Karpas-422 (cell line): ENCODE measurements around the gene THAP4. TPM values are rescaled to one million over a fixed set of nuclear protein-coding genes. Genes with fewer than 3 reads are reported as not detected.
"Not testable (repeated sequence)": the region's sequence is repeated elsewhere in the genome, so short reads cannot be mapped to it uniquely, and the experiment has no call there.

Source experiments
- DNase-seq: peaks from one replicate; pipeline ENCODE4 v3.0.0-alpha.2; 2015
- H2AFZ ChIP-seq: fragments of 200-600 bp; sonication (generic); 2 replicates; pipeline ENCODE4 v1.6.1; 2014; ENCODE audit warnings: antibody characterized with exemption, low read length, mixed read lengths
- H3K27ac ChIP-seq: fragments of 200-600 bp; sonication (generic); 2 replicates; pipeline ENCODE4 v1.5.1; 2014; ENCODE audit warnings: mild to moderate bottlenecking, low read length, moderate library complexity
- H3K27me3 ChIP-seq: fragments of 200-600 bp; sonication (generic); 2 replicates; pipeline ENCODE4 v1.6.1; 2014; ENCODE audit warnings: low read length, mixed read lengths
- H3K36me3 ChIP-seq: fragments of 200-600 bp; sonication (generic); 2 replicates; pipeline ENCODE4 v1.6.1; 2014; ENCODE audit warnings: low read length, mixed read lengths; ENCODE audit not compliant: insufficient read depth
- H3K4me1 ChIP-seq: fragments of 200-600 bp; sonication (generic); 2 replicates; pipeline ENCODE4 v1.6.1; 2014; ENCODE audit warnings: mild to moderate bottlenecking, low read length, mixed read lengths
- H3K4me2 ChIP-seq: fragments of 200-600 bp; sonication (generic); 2 replicates; pipeline ENCODE4 v1.6.1; 2014; ENCODE audit warnings: low read length, low read depth, mild to moderate bottlenecking; ENCODE audit not compliant: poor library complexity, severe bottlenecking
- H3K4me3 ChIP-seq: fragments of 200-600 bp; sonication (generic); 2 replicates; pipeline ENCODE4 v1.5.1; 2014; ENCODE audit warnings: mild to moderate bottlenecking, antibody characterized with exemption, low read length, mixed read lengths
- H3K79me2 ChIP-seq: fragments of 200-600 bp; sonication (generic); 2 replicates; pipeline ENCODE4 v1.6.1; 2014; ENCODE audit warnings: mild to moderate bottlenecking, low read length, mixed read lengths
- H3K9ac ChIP-seq: fragments of 200-600 bp; sonication (generic); 2 replicates; pipeline ENCODE4 v1.6.0; 2014; ENCODE audit warnings: low read length
- H3K9me2 ChIP-seq: fragments of 200-600 bp; sonication (generic), shearing (Covaris generic); replicated peaks from 2 replicates; pipeline ENCODE4 v1.6.0; 2014; ENCODE audit warnings: mild to moderate bottlenecking, low read length, moderate library complexity; ENCODE audit not compliant: insufficient read depth
- H3K9me3 ChIP-seq: fragments of 300-700, 200-600 bp; sonication (generic); 2 replicates; pipeline ENCODE4 v1.6.1; 2014; ENCODE audit warnings: low read length, mixed read lengths
- H4K20me1 ChIP-seq: fragments of 200-600 bp; sonication (generic); 2 replicates; pipeline ENCODE4 v1.6.1; 2014; ENCODE audit warnings: mild to moderate bottlenecking, antibody characterized with exemption, low read length, low read depth; ENCODE audit not compliant: insufficient read depth
- total RNA-seq: library from RNA; depleted of rRNA; stranded (reverse); fragments of >200 nt; shearing (Covaris generic); gene quantifications from 2 replicates; pipeline ENCODE4 v1.2.3, GENCODE V29; 2014; ENCODE audit warnings: low replicate concordance

THAP4 gene
- total RNA-seq, 1 experiment from 2014 or later: 45.4 TPM

DNA sequence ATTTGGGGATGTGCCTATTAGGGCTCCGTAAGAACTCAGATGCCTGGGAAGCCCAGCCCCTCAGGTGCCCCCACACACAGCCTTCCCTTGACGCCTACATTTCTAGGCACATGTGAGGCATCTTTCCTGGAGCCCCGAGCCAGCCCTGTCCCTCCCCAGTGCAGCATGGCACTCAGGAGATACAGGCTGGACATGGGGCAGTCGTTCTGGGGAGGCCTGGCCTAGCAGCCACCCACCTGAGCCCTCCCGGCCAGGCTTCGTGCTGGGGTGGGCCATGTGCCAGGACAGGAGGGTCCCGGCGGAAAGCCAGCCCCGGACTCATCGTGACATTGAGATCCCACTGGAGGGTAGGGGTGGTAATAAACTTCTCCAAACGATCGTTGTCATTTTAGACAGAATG is 63.2 kb downstream of the THAP4 start:
- no peaks in the 10 kb centered on the region for H3K27me3 ChIP-seq
- no peak overlapping the region for H3K27ac ChIP-seq
- no peak overlapping the region for H3K9ac ChIP-seq
- H3K4me2 ChIP-seq: no peak overlapping the region
- H2AFZ ChIP-seq: no peak overlapping the region
- H3K36me3 ChIP-seq: no peaks in the 10 kb centered on the region; the same call in 1 of the 2 replicates
- no peaks in the 10 kb centered on the region for H3K9me2 ChIP-seq
- H4K20me1 ChIP-seq: no peaks in the 10 kb centered on the region
- DNase-seq: no peak
- no peaks in the 10 kb centered on the region for H3K9me3 ChIP-seq
- no peaks in the 10 kb centered on the region for H3K4me1 ChIP-seq
- no peak overlapping the region for H3K4me3 ChIP-seq
- no peaks in the 10 kb centered on the region for H3K79me2 ChIP-seq

GRCh38 chr2:241572915-241573651 is 63.9 kb downstream of the THAP4 start:
- not testable (repeated sequence) for H3K9me3 ChIP-seq, H3K36me3 ChIP-seq, H3K9me2 ChIP-seq, H3K4me1 ChIP-seq, H3K27me3 ChIP-seq, H4K20me1 ChIP-seq, H3K4me3 ChIP-seq, H3K9ac ChIP-seq, DNase-seq, H2AFZ ChIP-seq, H3K4me2 ChIP-seq, H3K27ac ChIP-seq, H3K79me2 ChIP-seq

DNA sequence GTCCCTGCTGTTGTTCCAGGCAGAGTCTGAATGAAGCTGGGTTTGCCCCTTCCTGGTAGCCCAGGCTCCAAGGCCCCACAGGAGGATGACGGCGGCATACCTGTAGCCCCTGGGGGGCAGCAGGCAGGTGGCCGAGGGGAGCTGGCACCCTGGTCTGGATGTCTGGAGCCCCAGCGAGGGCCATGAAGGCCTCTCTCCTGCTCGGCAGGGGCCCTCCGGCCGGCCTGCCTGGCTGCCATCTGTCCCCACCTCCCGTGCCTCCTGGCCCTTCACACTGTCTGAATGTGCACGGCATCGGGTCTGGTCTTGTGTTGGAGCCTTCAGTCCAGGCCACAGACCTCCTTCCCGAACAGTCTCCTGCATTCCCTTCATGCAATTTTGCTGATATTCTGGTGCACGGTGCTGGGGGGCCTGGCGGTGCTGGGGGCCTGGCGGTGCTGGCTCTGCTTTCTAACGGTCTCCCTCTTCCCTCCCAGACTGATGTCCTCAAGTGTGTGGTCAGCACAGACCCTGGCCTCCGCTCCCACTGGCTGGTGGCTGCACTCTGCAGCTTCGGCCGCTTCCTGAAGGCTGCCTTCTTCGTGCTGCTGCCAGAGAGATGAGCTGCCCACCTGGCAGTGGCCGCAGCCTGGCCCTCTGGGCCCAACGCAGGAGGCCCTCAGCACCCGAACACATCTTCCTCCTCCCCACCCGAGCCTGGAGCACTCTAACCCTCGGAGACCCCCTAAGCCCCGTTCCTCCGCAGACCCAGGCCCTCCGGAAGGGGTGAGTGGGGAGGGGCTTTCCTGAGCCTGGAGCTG is 64.9 kb downstream of the THAP4 start:
- H3K27me3 ChIP-seq: no peaks in the 10 kb centered on the region
- DNase-seq: no peak
- H3K9me2 ChIP-seq: no peaks in the 10 kb centered on the region
- no peak overlapping the region for H2AFZ ChIP-seq
- H3K79me2 ChIP-seq: no peaks in the 10 kb centered on the region
- no peak overlapping the region for H3K4me3 ChIP-seq
- no peak overlapping the region for H3K9ac ChIP-seq
- no peaks in the 10 kb centered on the region for H3K4me1 ChIP-seq
- no peaks in the 10 kb centered on the region for H3K9me3 ChIP-seq
- H3K4me2 ChIP-seq: no peak overlapping the region
- no peak overlapping the region for H3K27ac ChIP-seq
- no peaks in the 10 kb centered on the region for H4K20me1 ChIP-seq
- no peaks in the 10 kb centered on the region; the same call in 1 of the 2 replicates for H3K36me3 ChIP-seq

GRCh38 chr2:241570961-241571581 is 65.9 kb downstream of the THAP4 start:
- Histone ChIP-seq H2AFZ (no peak overlapping the region), H3K4me3 (no peak overlapping the region), H3K36me3 (no peaks in the 10 kb centered on the region; the same call in 1 of the 2 replicates), H3K4me1 (no peaks in the 10 kb centered on the region), H3K4me2 (no peak overlapping the region), H3K9me2 (no peaks in the 10 kb centered on the region), H3K9ac (no peak overlapping the region), H3K27me3 (no peaks in the 10 kb centered on the region), H3K27ac (no peak overlapping the region), H4K20me1 (no peaks in the 10 kb centered on the region), H3K9me3 (no peaks in the 10 kb centered on the region), H3K79me2 (no peaks in the 10 kb centered on the region)
- DNase-seq: no peak

GRCh38 chr2:241569831-241570281 is 67.1 kb downstream of the THAP4 start:
- no peak overlapping the region for H3K27ac ChIP-seq
- no peak overlapping the region for H2AFZ ChIP-seq
- no peak overlapping the region for H3K4me3 ChIP-seq
- H3K4me2 ChIP-seq: no peak overlapping the region
- no peaks in the 10 kb centered on the region; the same call in 1 of the 2 replicates for H3K36me3 ChIP-seq
- H3K9ac ChIP-seq: no peak overlapping the region
- no peaks in the 10 kb centered on the region for H3K79me2 ChIP-seq
- H3K27me3 ChIP-seq: no peaks in the 10 kb centered on the region
- H4K20me1 ChIP-seq: no peaks in the 10 kb centered on the region
- H3K9me3 ChIP-seq: no peaks in the 10 kb centered on the region
- H3K9me2 ChIP-seq: no peaks in the 10 kb centered on the region
- DNase-seq: no peak
- H3K4me1 ChIP-seq: peaks cover under 1% of the 10 kb centered on the region; the same call in 1 of the 2 replicates

DNA sequence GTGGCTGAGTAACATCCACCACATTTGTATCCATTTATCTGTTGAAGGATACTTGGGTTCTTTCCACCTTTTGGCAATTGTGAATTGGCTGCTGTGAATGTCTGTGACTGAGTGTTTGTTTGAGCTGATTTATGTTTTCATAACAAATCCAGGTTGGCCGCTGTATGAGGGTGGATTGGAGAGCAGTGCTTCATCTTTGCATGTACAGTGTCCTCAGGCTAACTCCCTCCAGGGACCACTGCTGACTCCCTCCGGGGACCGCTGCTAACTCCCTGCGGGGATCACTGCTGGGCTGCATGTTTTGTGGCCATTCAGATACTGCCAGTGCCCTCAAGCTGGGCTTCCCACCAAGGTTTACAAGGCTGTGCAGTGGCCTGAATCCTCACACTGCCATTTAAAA is 68.2 kb downstream of the THAP4 start:
- H3K9ac ChIP-seq: no peak overlapping the region
- H3K27me3 ChIP-seq: no peaks in the 10 kb centered on the region
- peaks cover 5% of the 10 kb centered on the region; the same call in 1 of the 2 replicates for H3K4me1 ChIP-seq
- H3K4me2 ChIP-seq: no peak overlapping the region
- H3K27ac ChIP-seq: no peak overlapping the region
- H3K9me2 ChIP-seq: no peaks in the 10 kb centered on the region
- H3K79me2 ChIP-seq: no peaks in the 10 kb centered on the region
- H3K36me3 ChIP-seq: no peaks in the 10 kb centered on the region; the same call in 1 of the 2 replicates
- DNase-seq: no peak
- no peak overlapping the region for H2AFZ ChIP-seq
- H4K20me1 ChIP-seq: no peaks in the 10 kb centered on the region
- no peaks in the 10 kb centered on the region for H3K9me3 ChIP-seq
- no peak overlapping the region for H3K4me3 ChIP-seq

GRCh38 chr2:241567776-241568175 is 69.2 kb downstream of the THAP4 start:
- Histone ChIP-seq H3K9ac (no peak overlapping the region), H3K27ac (no peak overlapping the region), H3K4me2 (no peak overlapping the region), H3K9me3 (no peaks in the 10 kb centered on the region), H2AFZ (no peak overlapping the region), H3K79me2 (no peaks in the 10 kb centered on the region), H4K20me1 (no peaks in the 10 kb centered on the region), H3K4me1 (peaks cover 5% of the 10 kb centered on the region; the same call in 1 of the 2 replicates), H3K36me3 (no peaks in the 10 kb centered on the region), H3K4me3 (no peak overlapping the region), H3K9me2 (no peaks in the 10 kb centered on the region), H3K27me3 (no peaks in the 10 kb centered on the region)
- DNase-seq: no peak

DNA sequence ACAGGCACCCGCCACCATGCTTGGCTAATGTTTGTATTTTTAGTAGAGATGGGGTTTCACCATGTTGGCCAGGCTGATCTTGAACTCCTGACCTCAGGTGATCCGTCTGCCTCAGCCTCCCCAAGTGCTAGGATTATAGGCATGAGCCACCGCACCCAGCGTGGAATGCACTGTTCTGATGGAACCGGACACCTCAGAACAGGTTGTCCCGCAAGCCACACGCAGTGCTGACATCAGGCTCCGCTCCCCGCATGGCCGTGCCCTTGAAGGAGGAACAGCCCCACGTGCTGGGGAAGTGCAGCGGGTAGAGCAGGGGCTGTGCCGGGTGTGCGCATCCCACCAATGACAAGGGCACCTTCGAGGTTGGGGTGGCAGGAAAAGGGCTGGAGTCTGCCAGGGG is 69.7 kb downstream of the THAP4 start:
- not testable (repeated sequence) for H3K4me1 ChIP-seq, H3K79me2 ChIP-seq, H2AFZ ChIP-seq, H4K20me1 ChIP-seq, H3K9me3 ChIP-seq, H3K27ac ChIP-seq, H3K4me3 ChIP-seq, H3K36me3 ChIP-seq, DNase-seq, H3K4me2 ChIP-seq, H3K27me3 ChIP-seq, H3K9ac ChIP-seq, H3K9me2 ChIP-seq
